Activated CD4-positive, alpha-beta T cell treated with anti-CD3 and anti-CD28 coated beads, Interleukin-10, Interleukin-2, amounts not matched to agents 100 ng/mL and 50 ng/mL, durations not matched to agents 16 hours and 8 hours (primary cell): ENCODE data around the gene STEAP2.
"Not testable (repeated sequence)": the region's sequence is repeated elsewhere in the genome, so short reads cannot be mapped to it uniquely, and the experiment has no call there.

ENCODE experiments used
- DNase-seq: peaks from one replicate; pipeline ENCODE4 v3.0.0-alpha.2; 2020

The STEAP2 gene

DNA sequence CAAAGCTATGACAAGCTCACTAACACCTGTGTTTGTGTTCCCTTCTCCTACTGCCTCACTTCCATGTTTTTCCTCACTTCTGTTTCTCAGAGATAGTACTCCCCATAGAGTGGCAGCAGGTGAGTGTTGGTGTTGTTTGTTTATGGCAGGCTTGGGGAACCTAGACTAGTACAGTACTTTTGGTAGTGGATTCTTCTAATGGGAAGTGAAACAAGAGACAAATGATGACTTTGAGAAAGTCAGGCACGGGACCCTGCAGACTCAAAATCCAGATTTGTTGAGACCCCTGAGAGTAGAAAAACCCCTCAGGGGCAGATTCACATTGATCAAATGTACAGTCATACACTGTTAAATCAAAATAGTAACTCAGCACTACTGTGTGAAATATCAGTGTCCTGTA lies 27.0 kb downstream of the STEAP2 start:
- no peak for DNase-seq

DNA sequence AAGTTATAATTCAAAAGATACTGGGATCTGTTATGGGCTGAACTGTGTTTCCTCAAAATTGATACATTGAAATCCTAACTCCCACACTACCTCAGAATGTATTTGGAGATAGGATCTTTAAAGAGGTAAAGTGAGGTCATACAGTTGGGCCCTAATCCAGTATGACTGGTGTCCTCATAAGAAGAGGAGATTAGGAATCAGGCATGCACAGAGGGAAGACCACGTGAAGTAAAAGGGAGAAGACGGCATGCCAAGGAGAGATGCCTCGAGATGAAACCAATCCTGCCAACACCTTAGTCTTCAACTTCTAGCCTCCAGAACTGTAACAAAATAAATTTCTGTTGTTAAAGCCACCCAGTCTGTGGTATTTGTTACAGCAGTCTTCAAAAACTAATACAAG lies 27.5 kb downstream of the STEAP2 start:
- DNase-seq, result no peak

DNA sequence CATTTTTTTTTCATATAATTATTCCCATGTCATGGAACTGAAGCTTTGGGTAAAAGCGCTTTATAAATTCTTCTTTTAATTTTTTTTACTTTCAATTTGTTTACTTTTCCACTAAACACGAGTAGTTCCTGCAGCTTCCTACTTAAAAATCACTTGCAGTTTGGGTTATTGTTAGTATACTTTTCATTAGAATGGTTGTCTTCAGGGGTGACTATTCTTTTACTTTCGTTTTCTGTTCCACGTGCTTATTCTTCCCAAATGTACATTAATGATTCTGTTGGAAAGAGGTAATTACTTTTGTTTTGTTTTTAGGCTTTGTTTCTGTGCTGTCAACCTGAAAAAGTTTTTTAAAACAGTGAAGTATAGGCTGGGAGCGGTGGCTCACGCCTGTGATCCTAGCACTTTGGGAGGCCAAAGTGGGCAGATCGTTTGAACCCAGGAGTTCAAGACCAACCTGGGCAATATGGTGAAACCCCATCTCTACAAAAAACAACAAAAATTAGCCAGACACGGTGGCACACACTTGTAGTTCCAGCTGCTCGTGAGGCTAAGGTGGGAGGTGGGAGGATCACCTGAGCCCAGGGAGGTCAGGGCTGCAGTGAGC lies 28.2 kb downstream of the STEAP2 start:
- DNase-seq, result no peak

DNA sequence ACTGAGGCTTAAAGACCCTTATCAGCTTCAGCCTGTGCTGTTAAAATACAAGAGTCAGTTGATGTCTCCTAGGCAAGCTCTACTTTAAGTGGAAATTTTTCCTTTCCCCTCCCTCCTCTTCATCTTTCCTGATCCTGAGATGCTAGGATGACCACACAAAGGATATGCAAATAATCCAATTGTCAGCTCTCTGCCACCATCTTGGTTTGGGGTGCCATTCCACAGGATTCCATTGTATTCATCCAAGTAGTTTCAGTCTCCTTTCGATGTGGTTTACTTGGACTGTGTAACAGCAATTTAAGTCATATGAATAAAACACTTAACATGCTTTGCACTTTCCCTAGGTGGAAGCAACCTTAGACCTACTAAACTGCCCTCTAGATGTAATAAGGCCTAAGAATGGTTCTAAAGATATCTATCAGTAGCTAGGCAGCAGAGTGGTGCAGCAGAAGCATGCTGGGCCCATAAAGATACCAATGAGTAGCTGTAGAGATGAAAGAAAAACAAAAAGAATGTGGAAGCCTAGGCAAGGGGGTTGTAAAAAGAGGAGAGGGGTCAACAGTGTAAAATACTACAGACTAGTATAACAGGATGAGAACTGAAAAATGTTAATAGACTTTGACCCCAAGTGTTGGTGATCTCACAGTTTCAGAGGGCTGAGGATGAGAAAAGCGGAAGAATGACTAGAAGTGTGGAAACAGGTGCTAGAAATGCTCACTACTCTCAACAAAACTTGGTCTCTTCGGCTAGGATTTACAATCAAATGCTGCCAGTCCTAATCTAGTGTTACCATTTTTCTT lies 31.0 kb downstream of the STEAP2 start:
- no peak for DNase-seq

DNA sequence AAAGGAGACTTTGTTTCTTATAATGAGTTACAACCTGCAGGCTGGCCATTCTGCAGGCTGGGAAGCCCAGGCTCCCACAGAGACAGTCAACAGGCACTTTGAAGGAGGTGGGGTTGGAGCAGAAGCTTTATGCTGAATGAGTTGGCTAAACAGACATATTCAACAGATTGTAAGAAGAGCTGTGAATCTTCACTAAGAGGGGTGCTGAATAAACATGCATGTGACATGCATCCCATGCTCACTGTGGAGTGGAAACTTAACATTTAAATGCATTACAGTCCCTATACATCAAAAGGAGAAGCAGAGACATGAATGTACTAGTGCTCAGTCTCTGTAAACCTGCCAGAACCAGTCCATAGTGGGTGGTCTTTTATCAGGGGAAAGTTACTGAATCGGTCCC lies 32.0 kb downstream of the STEAP2 start:
- no peak for DNase-seq

DNA sequence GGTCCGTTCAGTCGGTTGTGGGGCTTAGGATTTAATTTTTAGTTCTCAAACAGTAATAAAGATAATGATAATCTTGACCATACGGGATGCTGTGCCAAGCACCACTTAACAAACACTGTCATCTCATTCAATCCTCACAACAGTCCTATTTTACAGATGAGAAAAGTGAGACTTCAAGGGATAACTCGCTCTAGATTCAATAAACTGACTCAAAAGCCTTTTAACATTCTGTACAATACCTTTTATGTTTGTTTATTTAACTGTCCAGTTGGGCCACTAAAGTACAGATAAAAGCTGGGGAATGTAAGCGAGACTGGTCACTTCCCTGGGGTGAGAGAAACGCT lies 33.0 kb downstream of the STEAP2 start:
- no peak for DNase-seq

DNA sequence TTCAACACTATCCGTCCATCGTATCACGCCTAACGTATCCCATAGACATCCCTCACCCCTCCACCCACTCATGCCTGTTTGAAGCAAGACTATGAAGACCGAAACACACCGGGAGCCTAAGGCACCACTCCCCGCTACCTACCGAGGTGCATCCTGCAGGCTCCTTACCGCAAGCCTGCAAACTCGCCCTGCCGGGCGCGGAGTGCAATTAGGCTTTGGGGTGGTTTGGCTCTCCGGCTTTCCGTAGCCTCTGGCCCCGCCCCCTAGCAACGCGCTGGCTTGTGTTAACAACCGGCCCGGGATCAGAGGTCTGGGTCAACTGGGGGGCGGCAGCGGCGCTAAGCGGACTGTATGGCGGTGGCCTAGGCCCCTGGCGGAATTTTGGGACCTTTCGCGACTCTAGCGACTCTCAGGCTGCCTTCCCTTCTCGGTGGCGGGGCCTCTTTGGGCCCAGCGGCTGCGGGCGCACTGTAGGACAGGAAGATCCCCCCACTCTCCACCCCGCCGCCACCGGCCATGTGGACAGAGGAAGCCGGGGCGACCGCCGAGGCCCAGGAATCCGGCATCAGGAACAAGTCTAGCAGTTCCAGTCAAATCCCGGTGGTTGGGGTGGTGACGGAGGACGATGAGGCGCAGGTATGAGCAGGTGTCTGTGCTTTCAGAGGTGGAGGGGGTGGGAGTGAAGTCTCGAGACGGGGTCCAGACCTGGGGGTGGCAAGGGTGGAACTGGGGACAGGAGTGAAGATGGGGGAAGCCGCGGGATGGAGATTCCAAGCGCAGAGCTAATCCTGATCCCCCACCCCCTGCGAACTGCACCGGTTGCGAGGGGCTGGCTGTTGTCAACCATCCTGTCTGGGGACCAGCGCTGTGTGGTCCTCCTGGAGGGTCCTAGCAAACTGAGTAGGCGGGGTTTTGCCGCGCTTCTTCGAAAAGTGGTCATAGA lies 33.6 kb downstream of the STEAP2 start, which contains the start of gene CFAP69:
Gene CFAP69, plus strand, starts transcription at position 266 of the 943 bp plus-strand sequence. Its CDS starts 251 bp downstream, at position 517.
- peak; percentile 88 for DNase-seq

DNA sequence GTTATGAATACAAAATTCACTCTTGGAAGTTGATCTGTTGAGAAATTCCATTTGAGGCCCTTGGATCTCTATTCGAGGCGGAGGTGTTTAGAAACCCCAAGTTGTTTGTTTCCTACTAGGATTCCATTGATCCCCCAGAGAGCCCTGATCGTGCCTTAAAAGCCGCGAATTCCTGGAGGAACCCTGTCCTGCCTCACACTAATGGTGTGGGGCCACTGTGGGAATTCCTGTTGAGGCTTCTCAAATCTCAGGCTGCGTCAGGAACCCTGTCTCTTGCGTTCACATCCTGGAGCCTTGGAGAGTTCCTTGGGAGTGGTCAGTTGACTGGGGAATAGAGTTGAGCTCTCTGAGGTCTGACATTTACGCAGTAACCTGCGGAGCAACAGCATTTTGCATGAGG lies 34.6 kb downstream of the STEAP2 start:
- no peak for DNase-seq

DNA sequence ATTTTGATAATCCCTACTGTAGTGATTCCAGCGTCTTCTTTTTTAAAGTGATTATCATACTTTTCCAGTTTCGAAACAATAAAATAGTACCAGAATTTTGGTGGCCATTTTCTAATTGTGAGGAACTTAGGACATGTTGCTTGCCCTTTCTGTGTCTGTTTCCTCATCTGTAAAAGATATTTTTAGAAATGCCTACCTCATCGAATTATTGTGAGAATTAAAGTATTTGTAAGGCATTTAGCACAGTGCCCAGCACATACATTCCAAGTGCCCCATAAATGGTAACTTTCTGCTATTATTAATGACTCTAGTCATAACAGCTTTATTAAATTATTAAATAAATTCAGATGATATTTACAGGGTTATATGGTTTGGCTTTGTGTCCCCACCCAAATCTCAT lies 37.2 kb downstream of the STEAP2 start:
- no peak for DNase-seq

DNA sequence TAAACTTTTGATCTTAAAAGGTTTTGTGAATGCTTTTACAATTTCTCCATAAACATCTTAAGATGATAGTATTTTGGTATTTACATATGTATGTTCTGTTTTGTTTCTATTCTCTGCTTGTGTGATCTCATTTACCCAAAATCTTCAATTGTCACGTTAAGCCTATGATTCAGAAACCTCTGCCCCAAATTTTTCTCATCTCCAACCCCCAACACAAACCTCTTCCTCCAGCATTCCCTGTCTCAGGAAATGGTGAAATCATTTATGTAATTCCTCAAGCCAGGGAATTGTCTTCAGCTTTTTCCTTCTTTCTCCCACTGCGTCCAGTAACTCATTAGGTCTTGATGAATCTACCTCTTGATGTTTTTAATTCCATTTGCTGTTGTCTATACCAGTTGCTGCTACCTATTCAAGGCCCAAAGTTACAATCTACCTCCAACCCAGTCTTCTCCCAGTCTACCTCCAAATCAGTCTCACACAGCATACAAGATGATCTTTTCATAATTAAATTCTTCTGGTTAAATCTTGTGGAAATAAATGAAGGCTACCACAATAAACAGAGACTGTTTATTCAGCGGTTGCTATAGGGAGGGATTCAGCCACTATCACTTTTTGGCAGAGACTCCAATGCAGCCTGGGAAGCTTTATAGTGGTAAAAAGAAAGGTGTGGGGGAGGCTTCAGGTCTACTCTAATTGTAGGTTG lies 39.2 kb downstream of the STEAP2 start:
- no peak for DNase-seq

DNA sequence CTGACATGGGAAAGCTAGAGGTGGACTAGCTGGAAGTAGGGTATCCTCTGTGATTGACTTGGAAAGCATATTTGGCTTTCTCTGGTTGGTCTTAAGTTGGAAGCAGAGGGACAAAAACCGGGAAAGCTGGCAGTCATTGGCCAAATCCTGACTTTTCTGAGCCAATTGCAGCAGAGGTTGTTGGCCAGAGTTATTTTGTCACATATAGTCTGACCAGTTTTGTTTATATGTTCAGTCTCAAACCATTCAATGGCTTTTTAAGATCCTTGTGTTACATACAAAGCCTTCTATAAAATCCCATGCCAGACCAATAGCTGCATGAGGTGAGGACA lies 39.7 kb downstream of the STEAP2 start:
- DNase-seq, result no peak

DNA sequence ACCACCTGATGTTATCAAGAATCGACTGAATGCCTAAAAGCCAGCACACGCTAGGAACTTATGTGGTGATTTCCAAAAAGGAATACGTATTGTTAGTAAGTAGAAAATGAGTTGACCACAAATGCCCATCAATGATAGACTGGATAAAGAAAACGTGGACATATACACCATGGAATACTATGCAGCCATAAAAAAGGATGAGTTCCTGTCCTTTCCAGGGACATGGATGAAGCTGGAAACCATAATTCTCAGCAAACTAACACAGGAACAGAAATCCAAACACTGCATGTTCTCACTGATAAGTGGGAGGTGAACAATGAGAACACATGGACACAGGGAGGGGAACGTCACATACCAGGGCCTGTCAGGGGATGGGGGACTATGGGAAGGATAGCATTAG lies 44.5 kb downstream of the STEAP2 start:
- not testable (repeated sequence) for DNase-seq

DNA sequence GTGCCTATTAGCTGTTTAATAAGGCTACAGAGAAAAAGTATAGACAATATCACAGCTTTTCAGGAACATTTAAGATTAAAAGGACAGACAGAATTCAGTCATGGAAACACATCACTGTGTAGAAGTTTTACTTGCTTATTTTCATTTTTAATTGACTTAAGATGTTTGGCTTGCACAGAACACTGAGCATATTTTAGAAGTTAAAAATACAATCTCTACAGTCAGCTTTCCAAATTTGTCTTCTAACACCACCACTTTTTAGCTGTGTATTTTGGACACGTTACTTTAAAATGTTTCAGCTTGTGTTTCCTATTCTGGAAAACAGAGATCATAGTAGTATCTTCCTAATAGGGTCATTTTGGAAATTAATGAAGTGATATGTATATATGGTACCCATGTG lies 45.2 kb downstream of the STEAP2 start:
- no peak for DNase-seq

DNA sequence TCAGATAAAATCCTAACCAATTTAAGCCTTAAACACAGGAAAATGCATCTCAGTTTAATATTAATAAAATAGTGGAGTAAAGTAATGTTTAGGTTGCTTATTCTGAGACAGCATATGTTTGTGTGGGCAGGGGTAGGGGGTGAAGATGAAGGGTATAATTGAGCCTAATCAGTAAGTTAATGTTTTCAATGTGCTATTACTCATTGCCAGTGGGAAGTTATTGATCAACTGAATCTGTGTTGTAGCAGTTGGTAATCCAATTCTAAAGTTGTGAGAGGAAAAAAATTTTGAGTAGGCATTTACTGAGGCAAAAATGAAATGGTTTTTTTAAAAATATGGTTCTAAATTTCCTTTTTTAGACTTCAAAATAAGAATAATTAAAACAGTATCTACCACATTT lies 49.9 kb downstream of the STEAP2 start:
- no peak for DNase-seq

DNA sequence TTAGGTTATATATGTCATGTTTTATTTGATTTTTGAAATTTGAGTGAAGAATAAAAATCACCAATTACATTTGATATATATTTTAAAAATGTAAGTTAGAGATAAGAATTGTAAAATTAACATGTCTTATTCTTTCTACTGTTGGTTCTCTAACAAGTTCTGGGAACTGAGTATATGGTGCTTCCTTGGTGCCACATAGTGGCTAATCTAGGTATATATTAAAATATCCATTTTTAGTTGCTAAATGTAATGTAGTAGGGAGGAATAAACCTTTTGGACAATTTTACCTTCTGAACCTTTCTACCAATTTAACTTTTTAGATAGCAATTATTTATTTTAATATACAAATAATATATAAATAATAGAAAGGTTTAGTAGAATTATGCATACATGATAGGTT lies 50.9 kb downstream of the STEAP2 start:
- DNase-seq, result peak; percentile 14

DNA sequence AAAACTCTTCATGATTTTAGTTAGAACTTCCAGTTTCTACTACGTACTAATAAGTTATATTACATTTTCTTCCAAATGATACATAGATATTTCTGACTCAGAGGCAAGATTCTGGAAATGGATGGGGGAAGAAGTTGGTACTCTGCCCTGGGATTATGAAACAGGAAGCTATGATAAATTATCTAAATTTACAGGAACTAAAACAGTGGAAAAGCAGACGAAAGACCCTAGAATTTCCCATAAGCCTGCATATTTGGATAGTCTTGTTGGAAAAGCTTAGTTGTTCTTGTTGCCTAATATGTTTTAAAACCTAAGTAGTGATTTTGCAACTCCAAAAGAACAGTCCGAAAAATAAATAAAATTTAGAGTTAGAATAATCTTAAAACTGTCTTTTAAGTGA lies 55.3 kb downstream of the STEAP2 start:
- DNase-seq, result no peak

DNA sequence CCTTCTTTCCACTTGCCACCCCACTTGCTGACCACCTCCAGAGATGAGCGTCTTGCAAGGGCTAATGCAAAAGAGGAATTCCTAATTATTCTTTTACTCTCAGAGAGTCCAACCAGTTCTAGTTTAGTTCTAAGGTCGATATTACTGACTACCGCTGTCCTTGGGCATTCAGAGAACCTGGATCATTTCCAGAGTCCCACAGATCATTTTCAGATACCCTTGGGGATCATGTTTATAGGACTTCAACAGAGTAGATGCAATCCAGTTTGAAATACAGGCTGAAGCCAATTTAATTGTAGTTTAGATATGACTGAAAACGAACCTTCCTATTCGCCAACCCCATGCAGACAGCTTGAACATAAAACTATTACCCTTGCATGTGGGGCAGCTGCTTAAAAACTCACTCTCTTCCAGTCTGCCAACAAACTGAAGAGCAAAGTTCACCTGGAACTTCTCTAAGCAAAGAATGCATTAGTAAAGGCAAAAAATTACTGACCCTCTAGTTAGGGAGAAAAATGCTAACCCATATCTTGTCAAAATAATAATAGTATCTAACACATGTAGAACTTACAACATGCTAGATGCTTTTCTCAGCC lies 55.8 kb downstream of the STEAP2 start:
- DNase-seq, result no peak

DNA sequence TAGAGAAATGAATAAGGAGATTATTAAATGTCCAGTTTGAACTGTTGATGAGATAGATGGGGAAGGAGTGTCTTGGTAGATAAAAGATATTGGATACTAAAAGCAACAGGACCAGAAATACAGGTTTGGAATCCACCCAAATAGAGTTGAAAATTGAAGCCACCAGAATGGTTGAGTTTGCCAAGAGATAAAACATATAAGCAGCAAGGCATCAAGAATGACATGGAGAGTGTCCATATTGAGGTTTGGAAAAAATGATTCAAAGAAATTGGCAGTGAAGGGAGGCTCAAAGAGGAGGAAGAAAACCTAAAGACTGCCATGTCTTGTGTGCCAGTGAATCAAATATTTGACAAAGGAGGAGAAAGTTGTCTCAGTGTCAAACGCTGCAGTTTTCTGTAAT lies 57.6 kb downstream of the STEAP2 start:
- DNase-seq, result no peak

DNA sequence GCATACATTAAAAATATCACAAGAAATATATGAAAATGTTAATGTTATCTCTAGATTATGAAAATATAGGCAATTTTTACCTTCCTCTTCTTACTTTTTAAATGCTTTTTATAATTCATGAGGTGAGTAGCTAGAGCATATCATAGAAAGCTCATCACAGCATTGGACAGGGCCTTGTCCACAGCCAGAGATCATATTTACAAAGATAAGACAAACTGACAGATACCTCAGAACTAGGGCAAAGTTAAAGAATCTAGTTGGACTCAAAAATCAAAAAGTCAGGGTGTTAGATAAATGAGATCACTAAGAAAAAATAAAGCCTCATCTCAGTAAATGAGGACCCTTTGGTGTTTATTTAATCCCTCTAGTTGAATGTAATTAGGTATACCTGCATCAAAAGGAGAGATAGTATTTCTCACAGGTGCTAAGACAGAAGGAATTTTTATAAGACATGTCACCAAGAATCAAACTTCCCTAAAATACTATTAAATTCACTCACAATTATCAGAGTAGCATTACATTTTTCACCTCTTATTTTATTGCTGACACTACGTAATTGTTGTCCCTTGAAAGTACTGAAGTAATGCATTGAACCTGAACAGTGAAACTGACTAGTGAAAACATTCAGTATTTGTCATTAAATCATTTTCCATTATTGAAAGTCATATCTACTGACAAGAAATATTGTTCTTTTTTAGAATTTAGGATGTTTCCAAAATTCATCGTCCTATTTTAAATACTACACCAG lies 59.1 kb downstream of the STEAP2 start:
- DNase-seq, result no peak

DNA sequence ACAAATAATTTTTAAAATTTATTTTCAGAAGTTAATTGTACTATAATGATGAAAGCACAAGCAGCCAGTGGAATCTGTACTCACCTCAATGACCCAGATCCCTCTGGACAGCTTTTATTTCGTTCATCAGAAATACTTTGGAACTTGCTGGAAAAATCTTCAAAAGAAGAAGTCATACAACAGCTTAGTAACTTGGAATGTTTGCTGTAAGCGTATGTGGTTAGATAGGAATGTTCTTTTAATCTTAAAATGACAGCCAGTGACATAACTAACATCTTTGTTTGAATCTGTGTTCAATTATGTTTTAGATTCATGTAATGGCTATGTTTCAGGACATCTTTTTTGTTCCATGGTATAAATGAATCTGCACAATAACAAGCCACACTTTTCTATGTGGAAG lies 60.2 kb downstream of the STEAP2 start:
- no peak for DNase-seq

DNA sequence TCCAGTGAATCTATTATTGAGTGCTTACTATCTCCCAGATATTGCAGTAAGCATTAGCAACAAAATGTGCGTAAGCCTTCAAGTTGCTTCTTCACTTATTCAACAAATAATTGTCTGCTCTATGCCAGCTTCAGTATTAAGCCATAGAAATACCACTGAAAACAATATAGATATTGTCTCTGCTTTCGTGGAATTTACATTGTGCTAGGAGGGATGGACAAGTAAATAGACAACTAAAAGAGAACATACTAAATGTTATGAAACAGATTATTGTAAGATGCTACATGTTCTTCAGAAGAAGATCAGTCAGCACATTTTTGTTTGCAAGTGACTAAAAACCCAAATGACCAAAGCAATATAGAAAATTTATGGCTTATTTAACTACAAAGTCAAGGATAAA lies 60.7 kb downstream of the STEAP2 start:
- no peak for DNase-seq

DNA sequence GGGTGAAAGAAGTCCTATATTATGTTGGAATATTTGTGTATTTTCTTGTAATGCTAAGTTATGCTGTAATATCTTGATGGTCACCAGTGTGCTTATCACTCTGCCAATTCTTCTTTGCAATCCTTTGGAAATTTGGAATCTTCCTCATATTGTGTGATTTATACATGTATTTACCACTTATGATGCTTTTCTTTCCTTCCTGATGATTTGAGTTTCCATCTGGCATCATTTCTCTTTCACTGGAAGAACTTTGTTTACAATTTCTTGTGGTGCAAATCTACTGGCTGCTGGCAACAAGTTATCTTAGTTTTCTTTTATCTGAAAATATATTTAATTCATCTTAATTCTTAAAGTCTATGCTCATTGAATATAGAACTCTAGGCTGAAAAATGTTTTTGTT lies 62.6 kb downstream of the STEAP2 start:
- no peak for DNase-seq
